GM12865 (cell line): ENCODE measurements around the gene SLC25A23.

Experiments
- DNase-seq: peaks from one replicate; pipeline ENCODE4 v3.0.0; 2010; ENCODE audit warnings: low read depth
- H3K4me3 ChIP-seq: 2 replicates; pipeline ENCODE4 v1.5.1; 2011; ENCODE audit warnings: mild to moderate bottlenecking, low read depth, low read length, control low read depth
- CTCF ChIP-seq: IDR thresholded peaks from 2 replicates; pipeline ENCODE4 v1.5.1; 2011; ENCODE audit warnings: low read length, control low read depth, low read depth, inconsistent platforms; ENCODE audit not compliant: insufficient read depth; ENCODE audit errors: missing control alignments

Gene SLC25A23

GRCh38 chr19:6393074-6393982, 66.3 kb downstream of the SLC25A23 start, which contains the start of gene GTF2F1:
Gene GTF2F1 (minus strand): TSS chr19:6393164. CDS start chr19:6392995, 169 bp downstream.
- TF ChIP-seq CTCF: peak; percentile 13
- peak; percentile 97 for DNase-seq
- H3K4me3 ChIP-seq: peak within 1 kb of the TSS; percentile 77

- no peak for DNase-seq
- H3K4me3 ChIP-seq: peak overlapping the region; percentile 77
- no peak for TF ChIP-seq CTCF
Measured at GRCh38 chr19:6392221-6393073, 67.1 kb downstream of the SLC25A23 start.
